ENCODE data around the gene EHD3.

- no peak for TF ChIP-seq CTCF (IDR thresholded peaks at IDR 0.05; ENCODE audit: low read length)
- no peak for TF ChIP-seq EZH2 (optimal IDR thresholded peaks at IDR 0.05; ENCODE audit: low read depth, low read length)
Measured at GRCh38 chr2:31299547-31299946, 65.6 kb downstream of the EHD3 start.

Measured in MM.1S (cell line).